Activated B cell treated with CpG ODN at 0.5 μM for 24 hours (primary cell): ENCODE measurements around the gene S100A1. TPM values are rescaled to one million over a fixed set of nuclear protein-coding genes. Genes with fewer than 3 reads are reported as not detected.

Experiments
- ATAC-seq: fragments of 200-7000 bp; cut with Tn5 transposase; one replicate; pipeline ENCODE4 v1.10.0; 2021; ENCODE audit warnings: low read depth, mild to moderate bottlenecking, moderate library complexity
- CTCF ChIA-PET: fragments of 350-600 bp; sonication (Branson Sonifier 250); formaldehyde crosslinking; loops from one replicate; lab custom pipeline; 2021; ENCODE audit warnings: antibody characterized with exemption; lab: Charles Lee
- POLR2A ChIA-PET: fragments of 350-600 bp; sonication (Branson Sonifier 250); formaldehyde crosslinking; loops from one replicate; lab custom pipeline; 2021; ENCODE audit warnings: antibody characterized with exemption; lab: Charles Lee
- DNase-seq: peaks from one replicate; pipeline ENCODE4 v3.0.0; 2022
- H3K27ac Mint-ChIP-seq: one replicate; pipeline ENCODE4 v1.8.0; 2020; ENCODE audit warnings: mixed read lengths
- H3K27me3 Mint-ChIP-seq: one replicate; pipeline ENCODE4 v1.8.0; 2021; ENCODE audit warnings: mixed read lengths
- H3K36me3 Mint-ChIP-seq: one replicate; pipeline ENCODE4 v1.8.0; 2021; ENCODE audit warnings: low read depth, mixed read lengths
- H3K4me1 Mint-ChIP-seq: one replicate; pipeline ENCODE4 v1.8.0; 2021; ENCODE audit warnings: mixed read lengths
- H3K4me3 Mint-ChIP-seq: one replicate; pipeline ENCODE4 v1.8.0; 2020; ENCODE audit warnings: mild to moderate bottlenecking, mixed read lengths
- H3K9me3 Mint-ChIP-seq: one replicate; pipeline ENCODE4 v1.8.0; 2020; ENCODE audit warnings: mixed read lengths
- CTCF ChIP-seq: fragments of 200-600 bp; IDR thresholded peaks from one replicate; pipeline ENCODE4 v1.8.0; 2022; ENCODE audit warnings: antibody characterized with exemption, mild to moderate bottlenecking
- intact Hi-C: fragments of 100-400 bp; cut with micrococcal nuclease; formaldehyde crosslinking; loops from one replicate; pipeline ENCODE4 v1.15.1; 2024
- total RNA-seq: library from RNA; stranded (reverse); gene quantifications from 2 replicates; pipeline ENCODE4 v1.2.3, GENCODE V29; 2022

The S100A1 gene
- total RNA-seq, 1 donor from 2014 or later = 0.31 TPM

- Mint-ChIP-seq H3K9me3 (no peaks in the 10 kb centered on the region), H3K4me1 (peaks cover 32% of the 10 kb centered on the region), H3K36me3 (no peaks in the 10 kb centered on the region), H3K4me3 (peak within 1 kb of the TSS; percentile 60), H3K27me3 (no peaks in the 10 kb centered on the region), H3K27ac (no peak within 1 kb of the TSS)
- CTCF ChIA-PET = interaction anchor here (1.1 to 3.8 kb wide), 8 partner anchors 10 to 117 kb away, joined by 3 to 38 read pairs (median 4); partner anchors contain the start of gene S100A6
- DNase-seq (no peak), ATAC-seq (peak; percentile 56)
- intact Hi-C loops = loop anchor here (2.0 kb wide), 1 partner anchor 54 kb away; no protein-coding TSS in a partner anchor
- TF ChIP-seq CTCF = no peak
- POLR2A ChIA-PET = interaction anchor here (0.6 to 5.5 kb wide), 4 partner anchors 18 to 363 kb away, joined by 3 to 27 read pairs (median 6); partner anchors contain the start of gene RPS27
Measured at GRCh38 chr1:153626904-153627714, 1.1 kb upstream of the S100A1 start, which contains the start of gene S100A13. TSS of gene S100A13 (minus strand) at chr1:153627505. CDS start at chr1:153626472, 1,033 bp downstream.

- Mint-ChIP-seq H3K27me3 (no peaks in the 10 kb centered on the region), H3K36me3 (peaks cover 6% of the 10 kb centered on the region), H3K9me3 (no peaks in the 10 kb centered on the region), H3K4me1 (peaks cover 37% of the 10 kb centered on the region), H3K27ac (peak overlapping the region; percentile 25), H3K4me3 (no peak overlapping the region)
- ChIA-PET POLR2A (interaction anchor here (1.0 to 5.5 kb wide), 5 partner anchors 10 to 99 kb away, joined by 3 to 27 read pairs (median 4); partner anchors contain the start of genes INTS3 and S100A2), CTCF (interaction anchor here (0.9 to 3.8 kb wide), 4 partner anchors 41 to 118 kb away, joined by 3 to 38 read pairs (median 4); no protein-coding TSS in a partner anchor)
- DNase-seq = no peak
- no peak for TF ChIP-seq CTCF
- intact Hi-C loops = no loop called here
- ATAC-seq = no peak
Measured at GRCh38 chr1:153628638-153629342, 556 bp downstream of the S100A1 start.

GRCh38 chr1:153629343-153629665 is 1.1 kb downstream of the S100A1 start:
- ChIA-PET CTCF (interaction anchor here (0.9 to 3.8 kb wide), 4 partner anchors 41 to 119 kb away, joined by 3 to 38 read pairs (median 4); no protein-coding TSS in a partner anchor), POLR2A (interaction anchor here (1.0 to 5.5 kb wide), 4 partner anchors 31 to 98 kb away, joined by 3 to 27 read pairs (median 4); partner anchors contain the start of genes INTS3 and S100A2)
- no peaks in the 10 kb centered on the region for H3K27me3 Mint-ChIP-seq
- H3K9me3 Mint-ChIP-seq = no peaks in the 10 kb centered on the region
- no peak overlapping the region for H3K27ac Mint-ChIP-seq
- ATAC-seq = no peak
- peaks cover 11% of the 10 kb centered on the region for H3K36me3 Mint-ChIP-seq
- H3K4me1 Mint-ChIP-seq = peaks cover 41% of the 10 kb centered on the region
- H3K4me3 Mint-ChIP-seq = no peak overlapping the region
- intact Hi-C loops = no loop called here
- TF ChIP-seq CTCF = no peak
- DNase-seq = no peak

- intact Hi-C loops = no loop called here
- H3K4me1 Mint-ChIP-seq = peaks cover 44% of the 10 kb centered on the region
- TF ChIP-seq CTCF = no peak
- H3K4me3 Mint-ChIP-seq = no peak overlapping the region
- ChIA-PET CTCF (interaction anchor here (1.2 kb wide), 1 partner anchor 58 kb away, joined by 4 read pairs; no protein-coding TSS in a partner anchor), POLR2A (interaction anchor here (1.9 to 5.5 kb wide), 2 partner anchors 32 to 98 kb away, joined by 4 to 27 read pairs; partner anchors contain the start of gene INTS3)
- H3K27me3 Mint-ChIP-seq = no peaks in the 10 kb centered on the region
- peaks cover 15% of the 10 kb centered on the region for H3K36me3 Mint-ChIP-seq
- no peak for DNase-seq
- no peaks in the 10 kb centered on the region for H3K9me3 Mint-ChIP-seq
- no peak overlapping the region for H3K27ac Mint-ChIP-seq
- ATAC-seq = no peak
Measured at GRCh38 chr1:153629971-153630370, 1.7 kb downstream of the S100A1 start.
